Placental pericyte (primary cell): ENCODE results near the gene KLK3. TPM values are rescaled to one million over a fixed set of nuclear protein-coding genes. Genes with fewer than 3 reads are reported as not detected.

Experiments
- total RNA-seq: library from RNA; depleted of rRNA; stranded (reverse); fragments of >200 nt; gene quantifications from 2 replicates; pipeline ENCODE4 v1.2.3, GENCODE V29; 2012

KLK3 gene
- not detected in 2 replicates for total RNA-seq

GRCh38 chr19:50854636-50855410 is at the start of gene KLK3:
Gene KLK3, plus strand, starts transcription at chr19:50854915. Its CDS starts 41 bp downstream, at chr19:50854956.

GRCh38 chr19:50823389-50824042 is 31.2 kb upstream of the KLK3 start, which contains the start of gene KLK1:
Gene KLK1, minus strand, starts transcription at chr19:50823787. Its CDS starts 39 bp downstream, at chr19:50823748.

GRCh38 chr19:50833117-50833801 is 21.5 kb upstream of the KLK3 start, which contains the start of gene KLK15:
Gene KLK15, minus strand, starts transcription at chr19:50833574. Its CDS starts 2,082 bp downstream, at chr19:50831492.

GRCh38 chr19:50873056-50873455 is 18.3 kb downstream of the KLK3 start, which contains the start of gene KLK2:
Gene KLK2, plus strand, starts transcription at chr19:50873439. Its CDS starts 35 bp downstream, at chr19:50873474.

Other genes starting within 250 kb of the KLK3 start
- gene SYT3, start 215.0 kb upstream of the KLK3 start, total RNA-seq = not detected in 2 replicates
- gene C19orf81, start 205.5 kb upstream of the KLK3 start, total RNA-seq = not detected in 2 replicates
- gene SHANK1, start 135.1 kb upstream of the KLK3 start, total RNA-seq = 0.22 and 4.9 TPM in 2 replicates
- gene CLEC11A, start 131.6 kb upstream of the KLK3 start, total RNA-seq = 1.8 and 11.5 TPM in 2 replicates
- gene GPR32, start 84.5 kb upstream of the KLK3 start, total RNA-seq = not detected in 2 replicates
- gene ACP4, start 64.5 kb upstream of the KLK3 start, total RNA-seq = not detected in 2 replicates
- gene KLK1, start 31.1 kb upstream of the KLK3 start, total RNA-seq = not detected in 2 replicates
- gene KLK15, start 21.3 kb upstream of the KLK3 start, total RNA-seq = not detected in 2 replicates
- gene KLK2, start 18.5 kb downstream of the KLK3 start, total RNA-seq = not detected in 2 replicates
- gene KLK4, start 56.5 kb downstream of the KLK3 start, total RNA-seq = not detected in 2 replicates
- 0.14 TPM in 1 of 2 replicates, not detected in the other for gene KLK5, start 98.1 kb downstream of the KLK3 start, total RNA-seq
- not detected in 2 replicates for gene KLK6, start 114.7 kb downstream of the KLK3 start, total RNA-seq
- gene KLK7, start 129.0 kb downstream of the KLK3 start, total RNA-seq = not detected in 2 replicates
- not detected in 2 replicates for gene KLK8, start 146.7 kb downstream of the KLK3 start, total RNA-seq
- gene KLK10, start 164.8 kb downstream of the KLK3 start, total RNA-seq = not detected in 2 replicates
- gene KLK11, start 171.7 kb downstream of the KLK3 start, total RNA-seq = not detected in 2 replicates
- not detected in 2 replicates for gene KLK12, start 180.1 kb downstream of the KLK3 start, total RNA-seq
- gene KLK13, start 210.2 kb downstream of the KLK3 start, total RNA-seq = not detected in 2 replicates
- gene KLK14, start 228.0 kb downstream of the KLK3 start, total RNA-seq = not detected in 2 replicates